Measurements from ENCODE around the gene DPP6.

DPP6 gene

DNA sequence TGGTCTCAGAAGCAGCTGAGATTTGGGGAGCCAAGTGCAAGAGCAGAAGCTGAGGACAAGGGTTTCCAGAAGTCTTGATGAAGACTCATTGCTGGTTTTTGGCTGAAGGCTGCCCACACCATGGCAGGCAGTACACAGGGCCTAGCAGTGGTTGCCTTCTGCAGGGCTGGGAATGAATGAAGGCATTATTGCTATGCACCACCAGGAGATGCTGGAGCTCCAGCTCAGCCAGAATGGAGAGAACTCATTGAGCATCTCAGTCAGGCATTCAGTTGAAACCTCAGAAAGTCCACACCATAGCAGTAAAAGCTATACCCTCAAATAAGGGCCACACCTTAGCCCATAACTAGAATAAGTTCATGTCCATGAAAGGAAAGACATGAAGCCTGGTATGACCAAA lies 190.5 kb downstream of the DPP6 start:
- TF ChIP-seq, protein P1, sequence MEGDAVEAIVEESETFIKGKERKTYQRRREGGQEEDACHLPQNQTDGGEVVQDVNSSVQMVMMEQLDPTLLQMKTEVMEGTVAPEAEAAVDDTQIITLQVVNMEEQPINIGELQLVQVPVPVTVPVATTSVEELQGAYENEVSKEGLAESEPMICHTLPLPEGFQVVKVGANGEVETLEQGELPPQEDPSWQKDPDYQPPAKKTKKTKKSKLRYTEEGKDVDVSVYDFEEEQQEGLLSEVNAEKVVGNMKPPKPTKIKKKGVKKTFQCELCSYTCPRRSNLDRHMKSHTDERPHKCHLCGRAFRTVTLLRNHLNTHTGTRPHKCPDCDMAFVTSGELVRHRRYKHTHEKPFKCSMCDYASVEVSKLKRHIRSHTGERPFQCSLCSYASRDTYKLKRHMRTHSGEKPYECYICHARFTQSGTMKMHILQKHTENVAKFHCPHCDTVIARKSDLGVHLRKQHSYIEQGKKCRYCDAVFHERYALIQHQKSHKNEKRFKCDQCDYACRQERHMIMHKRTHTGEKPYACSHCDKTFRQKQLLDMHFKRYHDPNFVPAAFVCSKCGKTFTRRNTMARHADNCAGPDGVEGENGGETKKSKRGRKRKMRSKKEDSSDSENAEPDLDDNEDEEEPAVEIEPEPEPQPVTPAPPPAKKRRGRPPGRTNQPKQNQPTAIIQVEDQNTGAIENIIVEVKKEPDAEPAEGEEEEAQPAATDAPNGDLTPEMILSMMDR (IDR thresholded peaks at IDR 0.05; ENCODE audit: extremely low read depth, insufficient read depth, missing control alignments) = no peak
- DNase-seq (ENCODE audit: low spot score) = no peak
- in situ Hi-C loops (cut with MboI; ENCODE audit: low pct_unique_long_range_greater_than_20kb, low sequenced_read_pairs, unreplicated experiment) = no loop called here

DNA sequence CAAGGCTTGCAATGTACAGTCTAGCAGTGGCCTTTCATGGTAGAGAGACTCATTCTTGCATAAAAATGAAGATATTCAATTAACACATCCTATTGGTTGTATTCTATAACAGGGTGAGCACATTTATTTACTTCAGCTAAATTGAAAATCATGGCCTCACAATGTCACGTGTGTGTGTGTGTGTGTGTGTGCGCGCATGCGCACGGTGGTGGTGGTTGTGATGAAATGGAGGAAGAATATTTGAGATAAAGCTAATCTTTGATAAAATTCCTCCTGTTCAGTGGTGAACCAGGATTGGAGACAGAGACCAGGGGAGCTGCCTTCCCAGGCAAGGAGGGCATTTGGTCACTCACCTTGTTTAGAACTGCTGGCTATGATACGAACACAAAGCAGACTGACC lies 199.8 kb downstream of the DPP6 start:
- in situ Hi-C loops (cut with MboI; ENCODE audit: low pct_unique_long_range_greater_than_20kb, low sequenced_read_pairs, unreplicated experiment) = no loop called here
- TF ChIP-seq, protein P1 (IDR thresholded peaks at IDR 0.05; ENCODE audit: extremely low read depth, insufficient read depth, missing control alignments) = no peak
- no peak for DNase-seq (ENCODE audit: low spot score)

DNA sequence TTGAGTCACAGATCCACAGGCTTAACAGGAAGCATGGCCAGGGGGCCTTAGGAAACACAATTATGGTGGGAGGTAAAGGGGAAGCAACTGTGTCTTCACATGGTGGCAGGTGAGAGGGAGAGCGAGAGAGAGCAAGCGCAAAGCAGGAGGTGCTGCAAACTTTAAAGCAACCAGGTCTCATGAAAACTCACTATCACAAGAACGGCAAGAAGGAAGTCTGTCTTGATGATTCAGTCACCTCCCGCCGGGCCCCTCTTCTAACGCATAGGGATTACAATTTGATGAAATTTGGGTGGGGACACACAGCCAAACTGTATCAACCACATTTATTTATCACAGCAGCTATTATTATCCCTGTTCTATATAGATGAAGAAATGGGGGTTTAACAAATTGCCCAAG lies 201.6 kb downstream of the DPP6 start:
- no peak for DNase-seq (ENCODE audit: low spot score)
- in situ Hi-C loops (cut with MboI; ENCODE audit: low pct_unique_long_range_greater_than_20kb, low sequenced_read_pairs, unreplicated experiment) = no loop called here
- TF ChIP-seq, protein P1 (IDR thresholded peaks at IDR 0.05; ENCODE audit: extremely low read depth, insufficient read depth, missing control alignments) = no peak

DNA sequence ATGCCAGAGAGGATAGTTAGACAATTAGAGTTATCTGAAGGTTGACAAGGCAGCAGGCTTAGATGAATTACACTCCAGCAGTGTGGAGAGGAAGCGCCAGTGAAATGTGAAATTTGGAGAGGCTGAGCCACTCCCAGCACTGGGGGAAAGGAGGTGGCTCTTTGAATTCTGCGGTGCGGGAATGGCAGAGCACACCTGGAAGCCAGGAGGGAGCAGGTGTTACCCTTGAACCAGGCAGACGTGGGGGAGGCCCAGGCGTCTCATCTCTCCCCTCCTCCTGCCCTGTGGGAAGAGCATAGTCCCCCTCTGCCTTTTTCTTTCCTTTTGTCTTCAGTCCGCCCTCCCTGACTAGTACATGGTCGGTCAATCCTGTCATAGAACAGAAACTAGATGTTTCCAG lies 203.1 kb downstream of the DPP6 start:
- no peak for DNase-seq (ENCODE audit: low spot score)
- in situ Hi-C loops (cut with MboI; ENCODE audit: low pct_unique_long_range_greater_than_20kb, low sequenced_read_pairs, unreplicated experiment) = no loop called here
- TF ChIP-seq, protein P1 (IDR thresholded peaks at IDR 0.05; ENCODE audit: extremely low read depth, insufficient read depth, missing control alignments) = no peak

DNA sequence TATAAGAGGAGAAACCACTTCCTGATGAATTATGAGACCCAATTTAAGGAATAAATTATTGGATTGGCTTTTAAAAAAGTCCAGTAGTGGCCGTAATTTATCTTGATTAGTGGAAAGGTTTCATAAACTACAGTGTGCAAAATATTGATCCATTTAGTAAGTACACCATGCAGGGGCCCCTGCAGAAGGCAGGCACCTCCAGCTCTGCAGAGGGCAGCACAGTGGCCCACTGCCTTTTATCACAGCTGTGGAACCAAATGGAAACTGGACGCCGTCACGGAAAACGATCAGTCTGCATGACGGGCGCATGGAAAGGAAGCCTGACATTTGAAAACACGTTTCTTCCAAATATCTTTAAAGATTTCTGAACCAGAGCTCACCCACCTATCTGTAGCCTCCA lies 204.0 kb downstream of the DPP6 start:
- TF ChIP-seq, protein P1 (IDR thresholded peaks at IDR 0.05; ENCODE audit: extremely low read depth, insufficient read depth, missing control alignments) = no peak
- no peak for DNase-seq (ENCODE audit: low spot score)
- in situ Hi-C loops (cut with MboI; ENCODE audit: low pct_unique_long_range_greater_than_20kb, low sequenced_read_pairs, unreplicated experiment) = no loop called here

DNA sequence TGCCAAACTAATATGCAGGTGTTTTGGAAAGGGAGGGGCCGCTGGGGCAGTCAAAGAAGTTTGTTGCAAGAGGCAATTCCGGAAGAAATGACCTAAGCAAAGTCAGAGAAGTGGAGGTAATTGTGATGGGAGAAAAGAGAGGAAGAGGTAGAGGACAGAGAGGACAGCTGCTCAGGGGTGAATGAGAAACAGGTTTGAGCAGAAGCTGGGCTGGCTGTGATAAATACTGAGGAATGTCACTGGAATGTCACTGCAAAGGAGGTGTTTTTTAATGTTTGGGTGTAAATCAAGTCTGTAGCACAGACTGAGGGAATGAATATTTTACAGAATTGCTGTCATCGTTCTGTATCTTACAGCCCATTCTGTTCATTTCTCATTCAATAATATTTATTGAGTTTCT lies 207.2 kb downstream of the DPP6 start:
- no peak for DNase-seq (ENCODE audit: low spot score)
- in situ Hi-C loops (cut with MboI; ENCODE audit: low pct_unique_long_range_greater_than_20kb, low sequenced_read_pairs, unreplicated experiment) = no loop called here

More for the DNA sequence above, 207.2 kb downstream of the DPP6 start:
- TF ChIP-seq, protein P1 (IDR thresholded peaks at IDR 0.05; ENCODE audit: extremely low read depth, insufficient read depth, missing control alignments) = no peak

Data from GM13977 (cell line).